ENCODE measurements around the gene CDHR3. TPM values are rescaled to one million over a fixed set of nuclear protein-coding genes. Genes with fewer than 3 reads are reported as not detected.
"Not testable (repeated sequence)": the region's sequence is repeated elsewhere in the genome, so short reads cannot be mapped to it uniquely, and the experiment has no call there.

Gene CDHR3
- total RNA-seq, 2 experiments from 2014 or later: 0.38 TPM; not detected in 1

DNA sequence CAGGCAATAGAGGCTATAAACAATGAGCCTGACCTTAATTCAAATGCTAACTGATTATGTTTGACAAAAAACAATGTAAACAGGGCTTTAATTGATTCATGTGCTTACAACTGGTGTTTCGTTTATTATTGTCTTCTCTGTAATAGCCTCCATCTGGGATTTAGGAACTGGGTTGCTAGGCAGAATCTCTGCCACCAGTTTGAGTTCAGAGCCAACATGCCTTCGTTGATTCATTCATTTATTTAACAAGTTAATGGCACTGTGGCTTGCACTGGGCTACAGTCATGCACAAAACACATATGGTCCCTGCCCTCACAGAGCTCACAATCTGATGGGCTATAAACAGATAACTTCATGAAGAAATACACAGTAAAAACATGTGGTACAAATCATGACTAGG is 19.6 kb upstream of the CDHR3 start:
- Mint-ChIP-seq H3K36me3 (no peaks in the 10 kb centered on the region), H3K4me3 (no peak overlapping the region), H3K9me3 (peaks cover 3% of the 10 kb centered on the region), H3K27me3 (peaks cover 3% of the 10 kb centered on the region), H3K4me1 (no peaks in the 10 kb centered on the region), H3K27ac (no peak overlapping the region)
- no peak for DNase-seq

DNA sequence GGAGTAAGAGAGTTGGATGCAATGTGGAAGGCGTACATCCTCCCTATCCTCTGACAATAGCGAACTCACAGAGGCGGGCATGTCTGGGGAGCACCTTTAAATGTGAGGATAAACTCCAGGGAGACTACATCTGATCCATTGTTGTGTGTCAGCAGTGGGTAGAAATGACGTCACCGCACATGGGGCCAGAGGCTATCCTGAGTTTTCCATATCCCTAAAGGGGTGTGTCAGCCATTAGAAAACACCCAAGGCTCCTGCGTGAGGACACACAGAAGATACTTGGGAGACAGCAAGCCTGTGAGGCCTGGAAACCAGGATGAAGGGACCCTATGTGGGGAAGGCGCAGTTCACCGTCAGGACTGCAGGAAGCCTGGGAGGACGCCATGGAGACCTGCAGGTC is 17.2 kb upstream of the CDHR3 start:
- peaks cover 2% of the 10 kb centered on the region for H3K36me3 Mint-ChIP-seq
- no peak for DNase-seq
- no peak overlapping the region for H3K27ac Mint-ChIP-seq
- peaks cover 3% of the 10 kb centered on the region for H3K27me3 Mint-ChIP-seq
- no peak overlapping the region for H3K4me3 Mint-ChIP-seq
- no peaks in the 10 kb centered on the region for H3K4me1 Mint-ChIP-seq
- H3K9me3 Mint-ChIP-seq: peaks cover 7% of the 10 kb centered on the region

- Mint-ChIP-seq H3K9me3 (peaks cover 16% of the 10 kb centered on the region), H3K27ac (no peak overlapping the region), H3K4me3 (no peak overlapping the region), H3K27me3 (no peaks in the 10 kb centered on the region), H3K36me3 (peaks cover 4% of the 10 kb centered on the region), H3K4me1 (no peaks in the 10 kb centered on the region)
- DNase-seq: no peak
Measured at GRCh38 chr7:105951597-105951996, 11.5 kb upstream of the CDHR3 start.

GRCh38 chr7:105952917-105953595 is 10.0 kb upstream of the CDHR3 start:
- H3K4me1 Mint-ChIP-seq: no peaks in the 10 kb centered on the region
- H3K27ac Mint-ChIP-seq: no peak overlapping the region
- no peak for DNase-seq
- H3K9me3 Mint-ChIP-seq: peaks cover 16% of the 10 kb centered on the region
- peaks cover 3% of the 10 kb centered on the region for H3K27me3 Mint-ChIP-seq
- no peak overlapping the region for H3K4me3 Mint-ChIP-seq
- H3K36me3 Mint-ChIP-seq: peaks cover 4% of the 10 kb centered on the region

GRCh38 chr7:105954711-105955110 is 8.4 kb upstream of the CDHR3 start:
- H3K4me3 Mint-ChIP-seq: no peak overlapping the region
- H3K4me1 Mint-ChIP-seq: no peaks in the 10 kb centered on the region
- H3K27ac Mint-ChIP-seq: no peak overlapping the region
- H3K27me3 Mint-ChIP-seq: peaks cover 3% of the 10 kb centered on the region
- peaks cover 14% of the 10 kb centered on the region for H3K9me3 Mint-ChIP-seq
- H3K36me3 Mint-ChIP-seq: peaks cover 4% of the 10 kb centered on the region
- no peak for DNase-seq

GRCh38 chr7:105955651-105956466 is 7.2 kb upstream of the CDHR3 start:
- H3K27me3 Mint-ChIP-seq, H3K4me3 Mint-ChIP-seq, H3K27ac Mint-ChIP-seq, H3K4me1 Mint-ChIP-seq, DNase-seq, H3K36me3 Mint-ChIP-seq: not testable (repeated sequence)
- peaks cover 12% of the 10 kb centered on the region for H3K9me3 Mint-ChIP-seq

DNA sequence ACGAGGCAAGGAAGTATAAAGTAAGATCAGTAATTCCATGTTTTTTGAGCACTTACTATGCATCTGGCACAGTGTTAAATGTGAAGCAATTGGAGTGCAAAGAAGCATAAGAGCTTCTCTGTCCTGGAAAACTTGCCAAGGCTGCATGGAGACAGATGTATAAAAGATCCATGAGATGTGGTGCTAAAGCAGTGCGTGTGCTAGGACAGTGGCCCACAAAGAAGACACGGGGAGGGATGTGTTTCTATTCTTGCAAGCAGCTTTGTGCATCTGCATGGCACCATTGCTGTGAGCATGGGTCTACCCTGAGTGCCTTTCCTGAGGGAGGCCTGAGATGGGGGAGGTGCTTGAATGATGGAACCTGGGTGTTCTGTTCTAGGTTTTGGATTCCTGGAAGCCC is 5.1 kb upstream of the CDHR3 start:
- H3K4me1 Mint-ChIP-seq: no peaks in the 10 kb centered on the region
- H3K27me3 Mint-ChIP-seq: peaks cover 3% of the 10 kb centered on the region
- DNase-seq: no peak
- H3K27ac Mint-ChIP-seq: no peak overlapping the region
- peaks cover 5% of the 10 kb centered on the region for H3K9me3 Mint-ChIP-seq
- H3K36me3 Mint-ChIP-seq: no peaks in the 10 kb centered on the region
- H3K4me3 Mint-ChIP-seq: no peak overlapping the region

DNA sequence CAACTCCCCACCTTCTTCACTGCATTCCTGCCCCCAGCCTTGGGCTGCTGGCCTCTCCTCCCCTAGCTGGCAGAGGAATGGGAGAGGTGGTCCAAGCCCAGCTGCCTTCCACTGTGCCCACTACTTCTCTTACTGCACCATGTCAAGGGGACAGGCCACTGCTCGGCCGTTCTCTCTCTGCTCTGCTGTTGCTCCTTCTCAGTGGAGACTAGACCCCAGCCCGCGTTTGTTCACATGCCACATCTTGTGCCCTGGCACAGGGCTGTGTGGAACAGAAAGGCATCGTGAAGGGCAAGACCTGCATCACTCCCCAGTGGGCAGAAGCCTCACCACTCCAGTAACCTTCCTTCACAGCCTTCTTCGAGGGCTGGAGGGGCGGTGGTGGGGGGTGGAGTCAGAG is 711 bp upstream of the CDHR3 start:
- H3K4me3 Mint-ChIP-seq: no peak overlapping the region
- H3K36me3 Mint-ChIP-seq: no peaks in the 10 kb centered on the region
- DNase-seq: no peak
- H3K27ac Mint-ChIP-seq: no peak overlapping the region
- no peaks in the 10 kb centered on the region for H3K27me3 Mint-ChIP-seq
- H3K4me1 Mint-ChIP-seq: no peaks in the 10 kb centered on the region
- H3K9me3 Mint-ChIP-seq: no peaks in the 10 kb centered on the region

DNA sequence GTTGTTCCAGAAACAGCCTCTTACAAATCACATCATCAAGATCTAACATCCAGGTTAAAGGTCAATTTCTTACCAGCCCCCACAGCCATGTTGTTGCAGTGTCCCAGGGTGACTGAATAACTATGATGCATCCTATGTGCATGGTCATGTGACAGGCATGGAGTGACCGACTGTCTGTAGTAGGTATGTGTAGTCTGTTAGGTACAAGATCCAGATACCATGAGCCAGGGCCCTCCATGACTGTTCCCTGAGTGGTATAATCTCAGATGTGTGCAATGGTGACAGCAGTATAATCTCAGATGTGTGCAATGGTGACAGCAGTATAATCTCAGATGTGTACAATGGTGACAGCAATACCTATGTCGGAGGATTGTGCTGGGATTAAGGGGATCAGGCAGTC is 8.8 kb downstream of the CDHR3 start:
- Mint-ChIP-seq H3K27ac (no peak overlapping the region), H3K4me3 (no peak overlapping the region), H3K27me3 (no peaks in the 10 kb centered on the region), H3K9me3 (no peaks in the 10 kb centered on the region), H3K4me1 (no peaks in the 10 kb centered on the region), H3K36me3 (no peaks in the 10 kb centered on the region)
- DNase-seq: no peak

DNA sequence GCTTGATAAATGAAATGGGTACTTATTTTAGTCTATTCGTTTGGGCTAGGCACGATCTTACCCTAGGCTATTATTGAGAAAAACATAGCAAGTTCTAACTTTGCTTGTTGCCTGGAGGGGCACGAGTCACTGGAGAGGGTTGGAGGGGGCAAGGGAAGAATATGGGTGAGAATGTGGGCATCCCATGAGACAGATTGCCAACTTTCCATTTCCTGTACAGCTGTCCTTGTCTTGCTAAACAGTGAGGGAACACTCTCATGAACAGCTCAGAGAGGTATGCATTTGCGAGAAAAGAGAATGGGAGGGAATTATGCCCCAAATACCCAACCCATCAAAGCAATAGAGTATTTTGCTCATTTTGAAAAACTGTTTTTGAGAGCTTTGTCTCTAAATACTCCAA is 9.2 kb downstream of the CDHR3 start:
- H3K36me3 Mint-ChIP-seq: no peaks in the 10 kb centered on the region
- no peak overlapping the region for H3K27ac Mint-ChIP-seq

DNA sequence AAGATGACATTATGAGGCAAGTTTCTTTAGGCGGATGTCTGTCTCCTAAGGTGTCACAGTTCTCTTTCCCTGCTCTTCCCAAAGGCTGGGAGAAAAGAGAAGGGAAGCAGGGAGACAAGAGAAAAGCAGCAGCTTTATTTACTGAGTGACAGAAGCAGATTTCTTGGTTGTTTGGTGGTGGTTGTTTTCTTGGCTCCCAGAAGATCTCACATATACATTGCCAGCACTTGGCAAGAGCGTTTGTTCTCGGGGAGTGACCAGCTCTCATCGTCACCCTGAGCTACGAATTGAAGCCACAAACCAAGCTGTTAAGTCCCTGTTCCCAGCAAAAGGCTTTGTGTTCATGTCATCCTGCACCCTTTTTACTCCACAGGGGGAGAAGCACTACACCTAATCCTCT is 11.4 kb downstream of the CDHR3 start:
- Mint-ChIP-seq H3K4me3 (no peak overlapping the region), H3K27ac (no peak overlapping the region), H3K4me1 (no peaks in the 10 kb centered on the region), H3K9me3 (no peaks in the 10 kb centered on the region), H3K27me3 (no peaks in the 10 kb centered on the region), H3K36me3 (no peaks in the 10 kb centered on the region)
- no peak for DNase-seq

More for the DNA sequence above, 9.2 kb downstream of the CDHR3 start:
- Mint-ChIP-seq H3K4me3 (no peak overlapping the region), H3K9me3 (no peaks in the 10 kb centered on the region), H3K4me1 (no peaks in the 10 kb centered on the region), H3K27me3 (no peaks in the 10 kb centered on the region)
- DNase-seq: no peak

DNA sequence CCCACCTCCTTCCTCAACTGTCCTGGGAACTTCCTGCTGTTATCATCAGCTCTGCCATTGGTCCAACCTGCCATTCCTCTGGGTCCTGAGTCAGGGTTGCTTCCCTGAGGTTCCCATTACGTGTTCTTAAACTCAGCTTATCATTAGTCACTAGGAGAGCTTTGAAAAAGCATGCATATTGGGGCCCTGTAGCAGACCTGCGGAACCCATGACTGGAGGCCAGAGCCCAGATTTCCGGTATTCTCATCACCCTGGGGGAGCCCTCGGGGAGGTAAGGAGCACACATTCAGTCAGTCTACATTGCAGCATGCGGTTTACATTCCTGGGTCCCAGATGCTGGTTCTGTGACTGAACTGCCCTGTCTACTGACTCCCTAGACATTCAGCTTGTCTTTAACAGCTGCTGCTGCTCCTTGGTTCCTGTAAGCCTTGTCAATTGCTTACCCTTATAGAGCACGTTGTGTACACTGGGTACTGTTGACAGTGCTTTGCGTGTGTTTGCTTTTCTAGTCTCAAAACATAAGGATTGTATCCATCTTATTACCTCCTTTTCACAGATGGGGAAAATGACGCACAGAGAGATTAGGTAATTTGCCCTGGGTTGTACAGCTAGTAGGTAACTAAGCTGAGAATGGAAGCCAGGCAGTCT is 12.8 kb downstream of the CDHR3 start:
- H3K36me3 Mint-ChIP-seq: no peaks in the 10 kb centered on the region
- no peak for DNase-seq
- H3K27ac Mint-ChIP-seq: no peak overlapping the region
- H3K4me1 Mint-ChIP-seq: no peaks in the 10 kb centered on the region
- H3K9me3 Mint-ChIP-seq: no peaks in the 10 kb centered on the region
- no peak overlapping the region for H3K4me3 Mint-ChIP-seq
- H3K27me3 Mint-ChIP-seq: no peaks in the 10 kb centered on the region

GRCh38 chr7:105976868-105977267 is 13.8 kb downstream of the CDHR3 start:
- no peak for DNase-seq
- no peaks in the 10 kb centered on the region for H3K9me3 Mint-ChIP-seq
- H3K36me3 Mint-ChIP-seq: no peaks in the 10 kb centered on the region
- H3K4me3 Mint-ChIP-seq: no peak overlapping the region
- no peaks in the 10 kb centered on the region for H3K27me3 Mint-ChIP-seq
- H3K27ac Mint-ChIP-seq: no peak overlapping the region
- no peaks in the 10 kb centered on the region for H3K4me1 Mint-ChIP-seq

DNA sequence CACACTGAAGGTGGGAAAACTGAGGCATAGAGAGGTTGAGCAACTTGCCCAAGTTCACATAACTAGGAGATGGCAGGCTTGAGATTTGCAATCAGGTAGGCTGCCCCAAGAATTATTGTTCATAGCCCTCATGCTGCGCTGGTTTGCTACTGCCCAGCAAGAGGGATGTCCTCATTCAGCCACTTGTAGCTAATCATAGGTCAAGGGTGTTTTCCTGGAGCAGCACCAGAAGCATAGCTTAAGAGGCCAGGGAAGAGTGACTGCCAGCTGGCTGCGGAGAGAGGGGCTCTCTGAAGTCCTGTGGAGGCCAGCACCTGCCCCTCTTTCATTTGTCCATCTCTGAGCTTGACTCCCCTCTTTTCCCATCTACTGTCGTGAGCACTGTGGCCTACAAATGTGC is 15.0 kb downstream of the CDHR3 start:
- Mint-ChIP-seq H3K27ac (no peak overlapping the region), H3K27me3 (no peaks in the 10 kb centered on the region), H3K4me1 (no peaks in the 10 kb centered on the region), H3K4me3 (no peak overlapping the region), H3K9me3 (no peaks in the 10 kb centered on the region), H3K36me3 (no peaks in the 10 kb centered on the region)
- DNase-seq: no peak

DNA sequence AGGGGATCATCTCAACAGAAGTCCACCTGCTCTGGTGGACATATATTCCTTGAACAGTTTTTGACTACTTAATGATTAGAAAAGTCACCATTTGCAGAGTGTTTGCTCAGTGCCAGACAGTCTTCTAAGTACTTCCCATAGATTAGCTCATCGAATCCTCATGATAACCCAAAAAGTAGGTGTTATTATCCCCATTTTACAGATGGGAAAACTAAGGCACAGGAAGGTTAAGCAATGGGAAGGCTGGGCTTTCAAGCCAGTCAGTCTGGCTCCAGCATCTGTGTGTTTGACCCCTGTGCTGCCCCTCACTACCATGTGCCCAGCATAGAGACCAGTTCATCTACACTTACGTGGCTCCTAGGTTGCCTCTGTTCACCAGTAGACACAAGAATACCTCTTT is 15.9 kb downstream of the CDHR3 start:
- H3K27ac Mint-ChIP-seq: no peak overlapping the region
- H3K4me3 Mint-ChIP-seq: no peak overlapping the region
- no peaks in the 10 kb centered on the region for H3K27me3 Mint-ChIP-seq
- no peaks in the 10 kb centered on the region for H3K36me3 Mint-ChIP-seq
- DNase-seq: no peak
- H3K4me1 Mint-ChIP-seq: no peaks in the 10 kb centered on the region
- H3K9me3 Mint-ChIP-seq: no peaks in the 10 kb centered on the region

Measured in activated naive CD8-positive, alpha-beta T cell treated with anti-CD3 and anti-CD28 coated beads for 36 hours (primary cell).